ENCODE measurements around the gene SMOC1.
A peak's percentile ranks its signal among the peaks of the same experiment; 100 is the strongest.

SMOC1 gene

GRCh38 chr14:69941768-69942742 lies 62.8 kb downstream of the SMOC1 start:
- DNase-seq (ENCODE audit: low read depth): no peak

GRCh38 chr14:69943084-69943780 lies 64.0 kb downstream of the SMOC1 start:
- no peak for DNase-seq (ENCODE audit: low read depth)

DNA sequence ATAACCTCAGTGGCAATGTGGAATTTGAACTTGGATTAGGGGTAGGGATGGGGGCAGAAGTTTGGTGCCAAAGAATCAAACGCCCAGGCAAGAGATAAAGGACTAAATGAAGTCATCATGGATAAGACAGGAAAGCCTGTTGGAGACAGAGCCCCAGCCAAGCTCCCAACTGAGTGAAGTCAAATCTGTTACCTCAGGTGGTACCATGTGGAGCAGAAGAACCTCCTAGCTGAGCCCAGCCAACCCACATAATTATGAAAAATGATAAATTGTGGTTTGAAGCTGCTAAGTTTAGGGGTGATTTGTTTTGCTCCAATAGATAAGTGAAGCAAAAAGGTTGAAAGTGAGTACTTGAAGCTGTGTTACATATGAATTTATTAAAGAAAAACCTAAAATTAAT lies 66.1 kb downstream of the SMOC1 start:
- DNase-seq (ENCODE audit: low read depth): no peak

DNA sequence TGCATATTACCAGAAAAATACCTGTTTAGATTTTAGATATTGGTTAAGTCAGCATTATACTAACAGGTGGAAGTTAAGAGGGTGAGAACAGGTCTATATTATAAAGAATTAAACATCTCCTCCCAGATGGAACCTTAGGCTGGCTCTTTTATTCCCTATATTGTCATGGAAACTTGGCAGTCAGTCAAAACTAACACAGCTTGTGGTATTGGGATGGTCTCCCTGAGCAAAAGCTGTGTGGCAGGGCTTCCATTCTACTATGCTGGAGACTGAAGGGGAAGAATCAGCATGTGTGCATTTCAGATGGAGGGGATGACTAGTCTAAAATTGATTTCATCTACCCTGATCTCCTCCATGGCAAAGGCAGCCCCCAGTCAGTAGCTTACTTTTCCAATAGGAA lies 66.7 kb downstream of the SMOC1 start:
- DNase-seq (ENCODE audit: low read depth): no peak

- DNase-seq (ENCODE audit: low read depth): no peak
Measured at GRCh38 chr14:69948351-69948750, 69.1 kb downstream of the SMOC1 start.

DNA sequence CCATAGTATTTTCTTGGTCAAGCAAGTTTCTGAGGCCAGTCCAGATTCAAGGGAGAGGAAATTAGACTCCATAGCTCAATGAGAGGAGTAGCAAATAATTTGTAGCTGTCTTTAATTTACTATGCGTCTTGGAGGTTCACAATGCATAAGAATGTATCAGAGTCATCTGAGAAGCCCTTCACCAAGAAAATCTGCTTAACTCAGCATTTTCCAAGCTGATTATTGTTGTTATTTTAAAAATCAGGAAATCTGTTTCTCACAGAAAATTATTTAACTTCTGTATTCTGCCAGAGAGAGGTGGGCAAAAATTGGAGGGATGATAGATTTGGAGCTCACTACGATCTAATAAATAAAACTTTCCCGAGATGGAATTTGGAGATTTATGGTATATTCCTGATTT lies 72.0 kb downstream of the SMOC1 start:
- no peak for DNase-seq (ENCODE audit: low read depth)

DNA sequence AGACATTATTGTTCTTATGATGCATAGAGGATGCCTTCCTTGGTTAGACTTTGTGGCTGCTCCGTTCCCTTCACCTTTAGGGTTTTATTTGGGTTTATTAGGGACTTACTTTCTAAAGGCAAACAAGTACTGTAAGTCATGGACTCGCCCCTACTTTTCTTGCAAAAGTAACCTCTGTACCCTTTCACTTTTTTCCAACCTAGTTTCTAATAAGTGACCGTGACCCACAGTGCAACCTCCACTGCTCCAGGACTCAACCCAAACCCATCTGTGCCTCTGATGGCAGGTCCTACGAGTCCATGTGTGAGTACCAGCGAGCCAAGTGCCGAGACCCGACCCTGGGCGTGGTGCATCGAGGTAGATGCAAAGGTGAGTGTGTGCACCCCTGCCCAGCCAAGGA lies 72.7 kb downstream of the SMOC1 start:
- no peak for DNase-seq (ENCODE audit: low read depth)

DNA sequence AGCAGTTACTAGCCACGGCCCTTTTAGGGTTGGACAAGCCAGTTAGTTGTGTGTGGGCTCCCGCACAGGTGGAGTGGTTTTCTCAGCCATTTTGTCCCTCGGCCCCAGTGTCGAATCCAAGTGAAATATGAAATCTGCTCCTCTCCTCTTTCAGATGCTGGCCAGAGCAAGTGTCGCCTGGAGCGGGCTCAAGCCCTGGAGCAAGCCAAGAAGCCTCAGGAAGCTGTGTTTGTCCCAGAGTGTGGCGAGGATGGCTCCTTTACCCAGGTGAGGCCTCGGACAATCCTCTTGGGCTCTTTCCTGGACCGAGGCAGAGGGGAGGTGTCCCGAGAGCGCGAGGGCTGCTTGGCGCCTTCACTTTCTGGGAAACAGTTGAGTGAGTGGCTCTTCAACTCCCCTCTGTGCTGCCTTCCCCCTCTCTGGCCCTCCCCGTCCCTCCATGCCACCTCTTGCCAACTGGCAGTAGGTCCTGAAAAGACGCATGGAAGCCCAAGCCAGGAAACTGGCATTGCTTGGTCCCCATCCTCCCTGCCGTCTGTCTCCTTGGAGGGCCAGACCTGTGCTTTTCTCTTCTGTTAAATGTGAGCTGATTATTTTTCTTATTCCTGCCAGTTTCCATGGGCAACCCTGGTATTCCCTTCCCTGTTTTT lies 74.2 kb downstream of the SMOC1 start:
- no peak for DNase-seq (ENCODE audit: low read depth)

DNA sequence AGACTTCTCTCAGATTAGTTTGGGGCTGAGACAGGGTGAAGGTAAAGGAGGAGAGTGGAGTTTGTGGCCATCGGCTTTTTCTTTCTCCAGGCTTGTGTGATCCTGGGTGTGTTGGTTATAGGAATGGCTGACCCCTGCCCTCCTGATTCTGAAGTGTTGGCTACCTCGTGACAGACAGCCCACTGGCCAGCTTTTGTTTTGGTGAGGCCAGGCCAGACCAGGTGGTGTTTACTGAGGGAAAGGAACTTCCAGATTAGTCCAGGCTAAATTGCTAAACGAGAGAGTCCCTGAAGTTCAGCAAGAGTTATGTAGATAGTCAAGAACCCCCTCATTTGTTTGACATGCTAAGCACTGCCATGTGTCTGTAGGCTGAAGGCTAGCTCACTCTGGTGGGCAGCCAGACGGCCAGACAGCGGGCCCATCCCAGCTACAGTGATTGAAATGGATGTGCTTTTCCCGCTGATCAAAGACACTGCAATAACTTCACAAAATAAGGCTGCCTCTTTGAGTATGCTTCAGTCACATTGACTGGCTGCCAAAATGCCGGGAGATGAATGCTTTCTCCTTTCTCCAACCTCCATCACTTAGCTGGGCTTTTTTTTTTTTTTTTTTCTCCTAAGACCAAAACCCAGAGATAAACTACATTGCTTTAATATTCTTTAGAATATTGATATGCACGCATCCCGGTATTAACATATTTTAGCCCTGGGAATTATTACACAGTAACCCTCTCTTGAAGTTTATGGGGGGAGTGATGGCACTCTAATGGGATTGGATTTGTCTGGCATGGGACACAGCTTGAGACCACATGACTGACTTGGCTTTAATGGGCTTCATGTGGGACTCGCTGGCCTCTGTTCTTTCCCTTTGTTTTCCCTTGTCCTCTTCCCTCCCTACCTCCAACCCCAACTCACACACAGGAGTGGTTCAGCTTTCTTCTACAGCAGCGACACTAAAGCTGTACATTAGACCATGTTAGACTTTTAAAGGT lies 76.9 kb downstream of the SMOC1 start:
- no peak for DNase-seq (ENCODE audit: low read depth)

- DNase-seq (ENCODE audit: low read depth): no peak
Measured at GRCh38 chr14:69956970-69957369, 77.8 kb downstream of the SMOC1 start.

- DNase-seq (ENCODE audit: low read depth): no peak
Measured at GRCh38 chr14:69957986-69958385, 78.8 kb downstream of the SMOC1 start.

DNA sequence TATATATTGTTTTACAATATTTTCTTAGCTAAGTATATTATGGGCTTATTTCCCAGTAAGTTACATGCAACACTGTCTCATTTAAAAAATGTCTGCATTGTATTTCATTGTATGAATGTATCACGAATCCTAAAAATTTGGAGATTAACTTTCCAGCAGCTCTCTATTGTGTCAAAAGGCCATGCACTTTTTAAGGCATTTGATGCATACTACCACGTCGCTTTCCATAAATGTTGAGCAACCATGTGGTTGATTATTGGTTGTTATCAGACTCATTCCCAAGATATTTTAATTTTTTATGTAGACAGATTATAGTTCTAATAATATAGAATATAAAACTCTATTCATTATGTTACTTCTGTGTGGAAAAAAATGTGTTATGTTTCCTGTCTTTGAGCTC lies 79.9 kb downstream of the SMOC1 start:
- DNase-seq (ENCODE audit: low read depth): no peak

DNA sequence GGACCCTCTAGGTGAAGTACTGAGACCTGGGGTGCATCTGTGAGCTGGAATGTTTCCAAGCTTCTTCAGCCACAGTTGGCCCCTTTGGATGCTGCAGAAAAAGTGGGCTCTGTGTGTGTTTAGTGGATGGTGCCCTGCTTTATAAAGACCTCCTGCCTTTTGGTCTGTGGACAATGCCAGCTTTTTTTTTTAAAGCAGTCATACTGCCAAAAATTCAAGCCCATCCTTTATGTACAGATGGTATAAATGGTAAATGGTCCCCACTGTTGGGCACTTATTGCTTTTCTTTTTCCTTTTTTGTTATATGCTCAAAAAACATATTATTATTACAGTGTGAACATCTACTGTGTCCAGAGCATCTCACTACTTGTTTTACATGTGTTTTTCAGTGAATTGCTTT lies 81.1 kb downstream of the SMOC1 start:
- no peak for DNase-seq (ENCODE audit: low read depth)

DNA sequence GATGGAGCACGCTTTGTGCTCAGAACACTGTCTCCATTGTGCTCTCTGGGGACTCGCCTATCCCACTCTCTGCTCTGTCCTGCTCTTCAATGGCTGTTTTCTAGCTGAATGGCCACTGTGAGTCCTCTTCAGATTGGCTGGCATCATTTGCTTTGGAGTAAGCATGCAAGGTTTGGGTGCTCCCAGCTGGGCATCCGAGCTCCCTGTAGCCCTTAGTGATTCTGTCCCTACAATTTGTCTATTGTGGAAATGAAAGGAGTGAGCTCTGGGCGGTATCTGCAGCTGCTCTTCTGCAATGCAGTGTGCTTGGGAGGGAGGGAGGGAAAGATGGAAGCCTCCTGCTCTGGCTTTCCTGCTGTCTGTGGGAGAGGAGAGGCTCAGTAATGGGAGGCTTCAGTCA lies 84.8 kb downstream of the SMOC1 start:
- no peak for DNase-seq (ENCODE audit: low read depth)

GRCh38 chr14:69964841-69965240 lies 85.6 kb downstream of the SMOC1 start:
- DNase-seq (ENCODE audit: low read depth): no peak

- DNase-seq (ENCODE audit: low read depth): peak; percentile 10
Measured at GRCh38 chr14:69968132-69968531, 88.9 kb downstream of the SMOC1 start.

DNA sequence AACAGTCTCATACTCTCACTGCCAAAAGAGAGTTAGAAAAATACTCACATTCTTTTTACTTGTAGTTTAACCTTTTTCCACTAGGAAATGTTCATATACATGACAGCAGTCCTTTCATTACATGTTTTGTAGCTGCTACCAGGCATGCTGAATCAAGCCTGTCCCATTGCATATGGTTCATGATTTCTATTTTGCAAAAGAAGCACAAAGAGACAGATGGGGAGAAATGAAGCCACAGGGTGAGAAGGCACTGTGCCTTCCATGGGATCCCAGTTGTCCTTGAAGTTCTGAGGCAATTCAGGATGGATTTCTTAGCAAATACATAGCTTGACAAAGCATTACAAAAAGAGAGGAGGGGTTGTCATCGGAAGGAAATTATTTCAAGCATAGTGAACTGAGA lies 89.5 kb downstream of the SMOC1 start:
- DNase-seq (ENCODE audit: low read depth): no peak

DNA sequence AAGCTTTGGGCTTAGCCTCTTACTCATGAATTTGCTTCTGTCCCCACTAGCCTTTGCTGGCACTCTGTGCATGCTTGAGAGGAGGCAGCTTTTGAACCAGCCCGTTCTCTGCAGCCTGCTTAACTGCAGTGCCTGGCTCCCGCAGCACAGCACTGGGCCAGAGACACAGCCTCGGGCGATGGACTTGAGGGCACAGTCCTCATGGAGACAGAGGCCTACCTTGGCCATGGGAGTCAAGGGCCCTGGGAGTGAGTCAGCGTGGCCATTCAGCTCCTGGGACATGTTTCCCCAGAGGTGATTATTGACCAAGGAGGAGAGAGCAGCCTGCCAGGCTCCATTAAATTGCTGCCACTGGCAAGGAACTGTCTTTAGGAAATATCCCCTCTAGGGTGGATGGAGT lies 93.5 kb downstream of the SMOC1 start:
- no peak for DNase-seq (ENCODE audit: low read depth)

DNA sequence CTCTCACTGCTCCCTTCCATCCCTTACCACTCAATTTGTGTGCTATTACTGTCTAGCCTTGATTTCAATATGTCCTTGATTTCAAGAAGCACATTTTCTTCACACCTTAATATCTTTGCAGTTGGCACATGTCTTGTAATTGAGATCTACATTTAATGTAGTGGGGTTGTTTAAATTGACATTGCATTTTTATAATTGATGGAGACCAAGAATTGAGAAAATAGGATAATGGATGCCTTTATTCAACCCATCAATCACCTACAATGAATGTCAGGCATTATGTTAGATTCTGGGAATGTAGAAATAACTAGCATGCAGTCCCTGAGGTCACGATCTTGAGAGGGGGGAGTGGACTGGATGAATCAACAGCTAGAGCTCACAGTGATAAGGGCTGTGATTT lies 94.6 kb downstream of the SMOC1 start:
- DNase-seq (ENCODE audit: low read depth): no peak

DNA sequence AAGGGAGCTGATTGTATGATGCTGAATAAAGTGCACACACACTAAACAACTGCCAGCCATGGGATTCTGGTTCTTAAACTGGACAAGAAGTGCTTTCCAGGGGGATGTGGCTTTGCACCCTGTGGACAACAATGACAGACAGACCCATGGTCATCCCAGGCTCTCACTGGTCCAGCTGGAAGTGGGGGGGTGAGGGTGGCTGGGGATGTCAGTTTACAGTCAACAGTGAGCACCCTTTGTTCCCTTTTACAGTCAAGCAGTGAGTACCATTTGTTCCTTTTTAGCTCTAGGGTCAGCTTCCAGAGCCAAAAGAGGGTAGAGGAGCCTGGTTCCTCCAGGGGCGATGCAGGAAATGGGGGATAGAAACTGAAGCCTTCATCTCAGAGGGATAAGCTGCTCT lies 100.7 kb downstream of the SMOC1 start:
- DNase-seq (ENCODE audit: low read depth): no peak

Measured in iris pigment epithelial cell (primary cell).